ENCODE data around the gene IBTK. TPM values are rescaled to one million over a fixed set of nuclear protein-coding genes. Genes with fewer than 3 reads are reported as not detected.

The IBTK gene
- total and polyA plus RNA-seq, 2 of the 8 experiments (the other 6 are each of a cell fraction or from before 2014, with no cell fraction given), result 4.6 to 24.2 TPM

GRCh38 chr6:82277686-82278085 lies 30.1 kb upstream of the IBTK start:
- H3K23ac ChIP-seq (ENCODE audit: insufficient read length), result no peak overlapping the region
- H4K91ac ChIP-seq (replicated peaks; ENCODE audit: insufficient read length, low read length), result no peak overlapping the region
- H3K14ac ChIP-seq (ENCODE audit: insufficient read length), result no peak overlapping the region
- H3K4me3 ChIP-seq (ENCODE audit: extremely low read depth in 1 of 4, insufficient read depth in 2 of 4, low read depth in 3 of 4, low read length in 4 of 4), result no peak overlapping the region
- no peak overlapping the region for H2BK5ac ChIP-seq (ENCODE audit: low read depth, low read length)
- no peak overlapping the region for H3K9ac ChIP-seq (replicated peaks in 1 of 4; ENCODE audit: extremely low read depth in 1 of 4, low read depth in 3 of 4, low read length in 3 of 4)
- no peaks in the 10 kb centered on the region for H3K36me3 ChIP-seq (ENCODE audit: control insufficient read depth in 2 of 4, insufficient read depth in 4 of 4, low read length in 3 of 4)
- H2AK5ac ChIP-seq (ENCODE audit: low read depth, low read length), result no peak overlapping the region
- no peak for FAIRE-seq
- TF ChIP-seq SP1 (IDR thresholded peaks at IDR 0.05; ENCODE audit: low read depth, low read length) (no peak), RBBP5 (IDR thresholded peaks at IDR 0.05; ENCODE audit: borderline replicate concordance, low read depth, low read length) (no peak), YY1 (IDR thresholded peaks at IDR 0.05; ENCODE audit: low read depth, low read length) (no peak)
- H3K79me2 ChIP-seq (ENCODE audit: control insufficient read depth in 1 of 2, insufficient read depth in 2 of 2, low read length in 2 of 2), result no peaks in the 10 kb centered on the region
- ChIA-PET POLR2A (ENCODE audit: partially characterized antibody) (no interaction called here), CTCF (ENCODE audit: partially characterized antibody) (no interaction called here)
- H3K4ac ChIP-seq (replicated peaks; ENCODE audit: insufficient read length, low read depth, low read length), result no peak overlapping the region
- DNase-seq (ENCODE audit: low read depth in 1 of 2, low spot score in 2 of 2), result no peak
- no peak overlapping the region for H3K56ac ChIP-seq (replicated peaks; ENCODE audit: insufficient read length, low read depth, low read length)
- H3K27ac ChIP-seq (ENCODE audit: low read depth, low read length), result no peak overlapping the region
- no peak overlapping the region for H4K5ac ChIP-seq (ENCODE audit: insufficient read length, low read depth, low read length)
- H3K27me3 ChIP-seq (replicated peaks in 1 of 4; ENCODE audit: control insufficient read depth in 3 of 4, extremely low read depth in 1 of 4, insufficient read depth in 3 of 4, low read length in 3 of 4), result no peaks in the 10 kb centered on the region
- H3K4me2 ChIP-seq (ENCODE audit: insufficient read depth in 1 of 2, low read depth in 2 of 2, low read length in 2 of 2), result no peak overlapping the region
- H3K79me1 ChIP-seq (ENCODE audit: low read depth, low read length), result no peaks in the 10 kb centered on the region
- H4K8ac ChIP-seq (ENCODE audit: extremely low read depth, insufficient read depth, low read length), result no peak overlapping the region
- H4K20me1 ChIP-seq (replicated peaks in 1 of 2; ENCODE audit: control insufficient read depth in 1 of 2, insufficient read depth in 2 of 2, low read length in 2 of 2), result no peaks in the 10 kb centered on the region
- no peak overlapping the region for H2AFZ ChIP-seq (ENCODE audit: low read length)
- no peaks in the 10 kb centered on the region for H3K9me3 ChIP-seq (ENCODE audit: insufficient read depth in 2 of 2, low read depth in 1 of 2, low read length in 1 of 2)
- H3K4me1 ChIP-seq (replicated peaks in 1 of 4; ENCODE audit: control insufficient read depth in 3 of 4, insufficient read depth in 4 of 4, low read length in 3 of 4), result no peaks in the 10 kb centered on the region
- H2BK12ac ChIP-seq (ENCODE audit: low read depth, low read length), result no peak overlapping the region
- H2BK15ac ChIP-seq (ENCODE audit: low read length), result no peak overlapping the region
- no peak overlapping the region for H3K18ac ChIP-seq (ENCODE audit: extremely low read depth, low read length)
- no peaks in the 10 kb centered on the region for H3K23me2 ChIP-seq (ENCODE audit: low read depth, low read length)
- H2BK20ac ChIP-seq (ENCODE audit: low read length), result no peak overlapping the region
- no peak overlapping the region for H2BK120ac ChIP-seq (replicated peaks; ENCODE audit: low read depth, low read length)

Measured in H1 (cell line).